Measurements from ENCODE around the gene CCDC28B.

Gene CCDC28B

DNA sequence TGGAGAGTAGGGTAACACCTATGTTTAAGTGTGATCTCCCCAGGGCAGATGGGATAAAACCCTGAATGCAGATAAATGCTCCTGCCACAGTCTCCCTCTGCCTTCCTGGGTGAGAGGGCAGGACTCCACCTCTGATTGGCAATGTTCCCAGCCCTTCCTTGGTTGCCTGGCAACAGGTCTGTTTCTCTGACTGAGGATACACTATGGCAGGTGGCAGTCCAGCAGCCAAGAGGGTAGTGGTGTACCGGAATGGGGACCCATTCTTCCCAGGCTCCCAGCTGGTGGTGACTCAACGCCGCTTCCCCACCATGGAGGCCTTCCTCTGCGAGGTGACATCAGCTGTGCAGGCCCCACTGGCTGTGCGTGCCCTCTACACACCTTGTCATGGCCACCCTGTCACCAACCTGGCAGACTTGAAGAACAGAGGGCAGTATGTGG lies 8.5 kb downstream of the CCDC28B start, which contains the start of gene DCDC2B:
Gene DCDC2B (plus strand): TSS at position 199 of the 438 bp plus-strand sequence. CDS start 5 bp downstream, at position 204.
- no peak for DNase-seq (ENCODE audit: low read depth)
- H3K4me3 ChIP-seq (ENCODE audit: low read depth, low read length), result no peak within 1 kb of the TSS
- TF ChIP-seq, protein P1, sequence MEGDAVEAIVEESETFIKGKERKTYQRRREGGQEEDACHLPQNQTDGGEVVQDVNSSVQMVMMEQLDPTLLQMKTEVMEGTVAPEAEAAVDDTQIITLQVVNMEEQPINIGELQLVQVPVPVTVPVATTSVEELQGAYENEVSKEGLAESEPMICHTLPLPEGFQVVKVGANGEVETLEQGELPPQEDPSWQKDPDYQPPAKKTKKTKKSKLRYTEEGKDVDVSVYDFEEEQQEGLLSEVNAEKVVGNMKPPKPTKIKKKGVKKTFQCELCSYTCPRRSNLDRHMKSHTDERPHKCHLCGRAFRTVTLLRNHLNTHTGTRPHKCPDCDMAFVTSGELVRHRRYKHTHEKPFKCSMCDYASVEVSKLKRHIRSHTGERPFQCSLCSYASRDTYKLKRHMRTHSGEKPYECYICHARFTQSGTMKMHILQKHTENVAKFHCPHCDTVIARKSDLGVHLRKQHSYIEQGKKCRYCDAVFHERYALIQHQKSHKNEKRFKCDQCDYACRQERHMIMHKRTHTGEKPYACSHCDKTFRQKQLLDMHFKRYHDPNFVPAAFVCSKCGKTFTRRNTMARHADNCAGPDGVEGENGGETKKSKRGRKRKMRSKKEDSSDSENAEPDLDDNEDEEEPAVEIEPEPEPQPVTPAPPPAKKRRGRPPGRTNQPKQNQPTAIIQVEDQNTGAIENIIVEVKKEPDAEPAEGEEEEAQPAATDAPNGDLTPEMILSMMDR (IDR thresholded peaks at IDR 0.05; ENCODE audit: insufficient read depth, low read depth, low read length, missing control alignments), result no peak

DNA sequence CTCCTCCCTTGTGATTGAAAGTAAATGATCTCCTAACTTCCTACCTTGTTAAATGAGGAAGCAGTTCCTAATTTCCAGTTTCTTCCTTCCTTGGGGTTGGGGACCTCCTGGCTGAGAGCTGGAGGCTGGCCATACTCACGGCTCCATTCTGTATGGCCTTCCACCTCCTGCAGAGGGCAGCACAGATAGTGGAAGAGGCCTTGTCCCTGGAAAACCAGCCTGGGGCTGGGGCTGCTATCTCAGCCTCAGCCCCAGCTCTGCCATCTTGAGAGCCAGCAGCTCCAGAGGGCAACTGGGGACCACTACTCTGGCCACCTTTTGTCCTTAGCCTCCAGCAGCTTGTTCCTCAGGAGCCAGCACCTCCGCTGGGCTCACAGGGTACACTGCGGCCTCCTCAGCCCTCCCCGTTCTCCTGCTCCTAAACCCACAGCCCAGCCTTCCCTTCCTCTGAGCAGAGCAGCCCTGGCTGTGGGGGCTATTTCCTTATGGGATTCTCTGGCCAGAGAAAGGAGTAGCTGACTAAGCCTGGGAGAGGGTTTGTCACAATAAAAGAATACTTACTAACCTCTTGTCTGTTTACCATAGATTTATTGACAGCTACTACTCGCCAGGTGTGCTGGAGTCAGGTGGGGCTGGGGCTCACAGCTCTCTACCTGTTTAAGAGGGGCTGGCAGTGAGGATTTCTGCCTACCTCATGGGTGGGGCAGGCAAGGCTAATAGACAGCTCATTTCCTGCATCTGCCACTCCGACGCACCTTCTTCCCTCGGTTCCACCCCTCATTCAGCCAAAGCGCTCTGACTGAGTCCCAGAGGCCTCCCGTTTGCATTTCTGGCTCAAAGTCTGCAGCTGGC lies 15.5 kb downstream of the CCDC28B start:
- DNase-seq (ENCODE audit: low read depth), result peak; percentile 69
- TF ChIP-seq, protein P1 (IDR thresholded peaks at IDR 0.05; ENCODE audit: insufficient read depth, low read depth, low read length, missing control alignments), result peak; percentile 79
- no peak overlapping the region for H3K4me3 ChIP-seq (ENCODE audit: low read depth, low read length)

DNA sequence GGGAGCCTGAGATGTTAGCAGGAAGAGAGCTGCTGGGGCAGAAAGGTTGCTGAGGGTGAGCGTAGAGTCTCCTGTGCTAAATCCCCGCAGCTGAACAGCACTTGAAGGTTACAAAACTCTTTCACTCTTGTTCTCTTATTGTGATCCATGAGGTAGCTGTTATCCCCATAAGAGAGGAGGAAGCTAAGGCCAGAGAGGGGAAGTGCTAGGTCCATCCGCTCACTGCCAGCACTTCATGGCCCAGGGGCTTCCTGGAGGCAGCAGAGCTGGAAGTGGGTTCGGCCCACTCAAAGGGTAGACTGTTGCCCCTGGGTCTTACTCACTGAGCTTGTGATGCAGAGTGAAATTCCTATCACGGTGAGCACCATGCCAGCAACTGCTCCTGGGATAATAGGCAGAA lies 16.2 kb downstream of the CCDC28B start:
- TF ChIP-seq, protein P1 (IDR thresholded peaks at IDR 0.05; ENCODE audit: insufficient read depth, low read depth, low read length, missing control alignments), result no peak
- DNase-seq (ENCODE audit: low read depth), result no peak
- H3K4me3 ChIP-seq (ENCODE audit: low read depth, low read length), result no peak overlapping the region

DNA sequence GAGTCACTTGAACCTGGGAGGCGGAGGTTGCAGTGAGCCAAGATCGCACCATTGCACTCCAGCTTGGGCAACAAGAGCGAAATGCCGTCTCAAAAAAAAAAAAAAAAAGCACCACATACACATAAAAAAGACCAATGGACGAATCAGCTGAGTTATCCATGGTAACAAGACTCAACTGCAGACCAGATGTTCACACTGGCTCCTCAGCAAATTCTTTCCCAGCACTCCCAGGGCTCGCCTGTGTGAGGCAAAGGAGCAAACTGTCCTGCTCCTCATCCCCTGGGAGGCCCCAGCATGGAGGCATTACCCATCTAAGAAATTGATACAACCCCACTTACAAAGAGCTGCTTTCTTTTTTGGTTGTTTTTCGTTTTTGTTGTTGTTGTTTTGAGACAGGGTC lies 18.6 kb downstream of the CCDC28B start:
- no peak overlapping the region for H3K4me3 ChIP-seq (ENCODE audit: low read depth, low read length)
- DNase-seq (ENCODE audit: low read depth), result no peak
- TF ChIP-seq, protein P1 (IDR thresholded peaks at IDR 0.05; ENCODE audit: insufficient read depth, low read depth, low read length, missing control alignments), result no peak

- peak overlapping the region; percentile 89 for H3K4me3 ChIP-seq (ENCODE audit: low read depth, low read length)
- TF ChIP-seq, protein P1 (IDR thresholded peaks at IDR 0.05; ENCODE audit: insufficient read depth, low read depth, low read length, missing control alignments), result no peak
- peak; percentile 49 for DNase-seq (ENCODE audit: low read depth)
Measured at GRCh38 chr1:32220746-32221580, 20.6 kb downstream of the CCDC28B start.

DNA sequence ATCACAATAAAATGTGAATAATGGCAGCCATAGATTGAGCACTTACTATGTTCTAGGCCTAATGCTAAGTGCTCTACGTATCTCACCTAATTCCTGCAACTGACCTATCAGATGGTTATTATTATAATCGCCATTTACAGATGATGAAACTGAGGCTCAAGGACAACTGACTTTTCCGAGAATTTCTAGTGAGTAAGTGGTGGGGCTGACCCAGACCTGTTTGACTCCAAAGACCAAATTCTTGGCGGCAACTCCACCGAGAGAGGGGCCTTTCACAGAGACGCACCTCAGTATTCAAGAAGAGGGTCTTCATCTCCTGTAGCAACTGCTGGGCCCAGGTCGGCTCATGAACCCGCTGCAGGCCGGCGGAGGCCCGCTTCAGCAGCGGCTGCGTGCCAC lies 21.2 kb downstream of the CCDC28B start:
- H3K4me3 ChIP-seq (ENCODE audit: low read depth, low read length), result peak overlapping the region; percentile 89
- no peak for DNase-seq (ENCODE audit: low read depth)
- TF ChIP-seq, protein P1 (IDR thresholded peaks at IDR 0.05; ENCODE audit: insufficient read depth, low read depth, low read length, missing control alignments), result no peak

Data from GM12865 (cell line).